Measurements from ENCODE around the gene PPM1L.

PPM1L gene

GRCh38 chr3:160857476-160858119, 101.6 kb downstream of the PPM1L start:
- DNase-seq: no peak

GRCh38 chr3:160860346-160860745, 104.3 kb downstream of the PPM1L start:
- DNase-seq: peak; percentile 20 to 52

- peak in 1 of 2 experiments; percentile 52 for DNase-seq
These were observed 113.8 kb downstream of the PPM1L start for GRCh38 chr3:160869825-160870224.

GRCh38 chr3:160870327-160870726, 114.3 kb downstream of the PPM1L start:
- no peak for DNase-seq

- no peak for DNase-seq
These were observed 118.7 kb downstream of the PPM1L start for GRCh38 chr3:160874736-160875135.

GRCh38 chr3:160876643-160877042, 120.6 kb downstream of the PPM1L start:
- DNase-seq: no peak

GRCh38 chr3:160879859-160880258, 123.8 kb downstream of the PPM1L start:
- DNase-seq: no peak

GRCh38 chr3:160883373-160883772, 127.3 kb downstream of the PPM1L start:
- no peak for DNase-seq

- DNase-seq: peak in 1 of 2 experiments; percentile 20
These were observed 129.8 kb downstream of the PPM1L start for GRCh38 chr3:160885791-160886286.

GRCh38 chr3:160886421-160886820, 130.4 kb downstream of the PPM1L start:
- DNase-seq: no peak

GRCh38 chr3:160893207-160893606, 137.2 kb downstream of the PPM1L start:
- DNase-seq: no peak

- no peak for DNase-seq
These were observed 148.7 kb downstream of the PPM1L start for GRCh38 chr3:160904691-160905090.

GRCh38 chr3:160906646-160907045, 150.6 kb downstream of the PPM1L start:
- no peak for DNase-seq

- DNase-seq: no peak
These were observed 153.9 kb downstream of the PPM1L start for GRCh38 chr3:160909917-160910316.

- DNase-seq: no peak
These were observed 155.4 kb downstream of the PPM1L start for GRCh38 chr3:160911411-160911810.

GRCh38 chr3:160916472-160916871, 160.4 kb downstream of the PPM1L start:
- no peak for DNase-seq

- DNase-seq: no peak
These were observed 163.9 kb downstream of the PPM1L start for GRCh38 chr3:160919942-160920341.

- peak; percentile 66 to 67 for DNase-seq
These were observed 165.1 kb downstream of the PPM1L start for GRCh38 chr3:160921020-160921635.

GRCh38 chr3:160924776-160925175, 168.7 kb downstream of the PPM1L start:
- DNase-seq: no peak

- DNase-seq: no peak
These were observed 171.6 kb downstream of the PPM1L start for GRCh38 chr3:160927620-160928019.

GRCh38 chr3:160928183-160928726, 172.2 kb downstream of the PPM1L start:
- peak; percentile 4 to 14 for DNase-seq

GRCh38 chr3:160929595-160929994, 173.6 kb downstream of the PPM1L start:
- DNase-seq: peak in 1 of 2 experiments; percentile 37

- DNase-seq: no peak
These were observed 175.4 kb downstream of the PPM1L start for GRCh38 chr3:160931474-160931873.

GRCh38 chr3:160935413-160936095, 179.5 kb downstream of the PPM1L start:
- no peak for DNase-seq
